Kidney (tissue), 14 donors: ENCODE results near the gene ATP11A. TPM values are rescaled to one million over a fixed set of nuclear protein-coding genes. Genes with fewer than 3 reads are reported as not detected.
A peak's percentile ranks its signal among the peaks of the same experiment; 100 is the strongest.

Experiments
- DNase-seq, 5 donors: peaks; one replicate each; pipeline ENCODE4 v3.0.0-alpha.2; 2013 to 2020
- FAIRE-seq: peaks from 2 replicates; lab custom pipeline; 2012; peaks lifted over from hg19 to GRCh38; lab: Jason Lieb, UNC
- H3K27ac ChIP-seq, 2 donors: one replicate each; pipeline ENCODE4 v1.7.0; 2013; ENCODE audit warnings: low read depth in 2 of 2, low read length in 2 of 2, inconsistent platforms in 1 of 2
- H3K27me3 ChIP-seq: one replicate; pipeline ENCODE4 v1.7.1; 2013; ENCODE audit warnings: low read length, inconsistent platforms; ENCODE audit not compliant: control insufficient read depth, insufficient read depth
- H3K36me3 ChIP-seq, 3 donors: one replicate each; pipeline versions ENCODE4 v1.7.0 to v1.7.1; 2013; ENCODE audit warnings: low read length in 3 of 3, control low read depth in 1 of 3, inconsistent platforms in 1 of 3; ENCODE audit not compliant: insufficient read depth in 3 of 3, control insufficient read depth in 2 of 3
- H3K4me1 ChIP-seq, 3 donors: one replicate each; pipeline versions ENCODE4 v1.7.0 to v1.7.1; 2013; ENCODE audit warnings: low read length in 3 of 3, inconsistent platforms in 1 of 3, low read depth in 1 of 3; ENCODE audit not compliant: control insufficient read depth in 2 of 3, insufficient read depth in 2 of 3
- H3K4me3 ChIP-seq, 3 donors: one replicate each; pipeline versions ENCODE4 v1.7.0 to v1.8.1; 2013; ENCODE audit warnings: low read length in 3 of 3, control low read depth in 1 of 3, inconsistent platforms in 1 of 3
- H3K9ac ChIP-seq, 3 donors: one replicate each; pipeline versions ENCODE4 v1.7.0 to v1.7.1; 2013; ENCODE audit warnings: low read length in 3 of 3, control low read depth in 1 of 3, inconsistent platforms in 1 of 3
- H3K9me3 ChIP-seq, 3 donors: one replicate each; pipeline versions ENCODE4 v1.7.0 to v1.7.1; 2013; ENCODE audit warnings: low read length in 3 of 3, control low read depth in 1 of 3, inconsistent platforms in 1 of 3; ENCODE audit not compliant: control insufficient read depth in 2 of 3, insufficient read depth in 1 of 3
- intact Hi-C: fragments of 100-400 bp; cut with DNase I; formaldehyde crosslinking; loops from one replicate; pipeline ENCODE4 v1.11.1; 2022
- polyA plus RNA-seq: library from polyadenylated mRNA; stranded (reverse); fragments of 350-450 nt; fragmentation: Illumina TruSeq; extraction: RNeasy Lipid Tissue Mini Kit (QIAGEN cat#74804); gene quantifications from one replicate; pipeline ENCODE4 v1.2.3, GENCODE V29; 2014; ENCODE audit warnings: low read depth, low replicate concordance; ENCODE audit not compliant: insufficient read depth
- total RNA-seq: library from RNA; stranded (reverse); fragmentation: NEBNext Ultra II Directional; extraction: Animal tissue kit (Norgen Biotek cat#: 25700); gene quantifications from one replicate; pipeline ENCODE4 v1.2.1, GENCODE V29; 2021
- TF ChIP-seq, protein P1 (sequence below): IDR thresholded peaks from 3 replicates; pipeline ENCODE4 v1.5.1; 2012; ENCODE audit warnings: mild to moderate bottlenecking, moderate library complexity, borderline replicate concordance; ENCODE audit not compliant: insufficient read depth; ENCODE audit errors: extremely low read depth
- donor health status: control.
- donor health status: control.
- donor health status: control.
- donor health status: control.
- donor health status: control.
- donor health status: DM: yes; HTN: yes; CAD: no.
- donor health status: Normal renal cell carcinoma (clear cell type).

Gene ATP11A
- total and polyA plus RNA-seq, 2 donors from 2014 or later, result 4.9 to 212 TPM

DNA sequence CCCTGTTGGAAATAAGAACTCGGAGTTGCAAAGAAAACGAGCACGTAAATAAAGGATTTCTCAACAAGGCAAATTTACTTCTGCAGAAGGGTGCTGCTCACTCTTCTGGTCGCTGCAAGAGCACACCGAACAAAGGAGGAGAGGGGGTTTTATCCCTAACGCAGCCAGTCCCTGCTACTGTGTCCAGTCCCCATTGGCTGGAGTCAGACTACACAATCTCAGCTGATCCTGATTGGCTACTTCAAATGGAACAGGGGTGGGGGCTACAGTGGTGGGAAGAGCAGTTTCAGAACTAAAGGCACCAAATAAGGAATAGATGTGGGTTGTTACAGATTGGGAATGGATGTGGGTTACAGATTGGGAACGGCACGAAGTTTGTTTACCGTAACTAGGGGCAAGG, 215.2 kb downstream of the ATP11A start:
- FAIRE-seq (no peak), DNase-seq (no peak)
- H3K4me3 ChIP-seq, result no peak overlapping the region
- no peak overlapping the region for H3K9ac ChIP-seq
- no peaks in the 10 kb centered on the region for H3K9me3 ChIP-seq
- peaks cover 0 to 10% (median 2%) of the 10 kb centered on the region in 3 donors for H3K36me3 ChIP-seq
- H3K27me3 ChIP-seq, result no peaks in the 10 kb centered on the region
- TF ChIP-seq, protein P1, sequence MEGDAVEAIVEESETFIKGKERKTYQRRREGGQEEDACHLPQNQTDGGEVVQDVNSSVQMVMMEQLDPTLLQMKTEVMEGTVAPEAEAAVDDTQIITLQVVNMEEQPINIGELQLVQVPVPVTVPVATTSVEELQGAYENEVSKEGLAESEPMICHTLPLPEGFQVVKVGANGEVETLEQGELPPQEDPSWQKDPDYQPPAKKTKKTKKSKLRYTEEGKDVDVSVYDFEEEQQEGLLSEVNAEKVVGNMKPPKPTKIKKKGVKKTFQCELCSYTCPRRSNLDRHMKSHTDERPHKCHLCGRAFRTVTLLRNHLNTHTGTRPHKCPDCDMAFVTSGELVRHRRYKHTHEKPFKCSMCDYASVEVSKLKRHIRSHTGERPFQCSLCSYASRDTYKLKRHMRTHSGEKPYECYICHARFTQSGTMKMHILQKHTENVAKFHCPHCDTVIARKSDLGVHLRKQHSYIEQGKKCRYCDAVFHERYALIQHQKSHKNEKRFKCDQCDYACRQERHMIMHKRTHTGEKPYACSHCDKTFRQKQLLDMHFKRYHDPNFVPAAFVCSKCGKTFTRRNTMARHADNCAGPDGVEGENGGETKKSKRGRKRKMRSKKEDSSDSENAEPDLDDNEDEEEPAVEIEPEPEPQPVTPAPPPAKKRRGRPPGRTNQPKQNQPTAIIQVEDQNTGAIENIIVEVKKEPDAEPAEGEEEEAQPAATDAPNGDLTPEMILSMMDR, result no peak
- intact Hi-C loops, result no loop called here
- no peak overlapping the region for H3K27ac ChIP-seq
- H3K4me1 ChIP-seq, result peaks cover 0 to 54% (median 33%) of the 10 kb centered on the region in 3 donors

DNA sequence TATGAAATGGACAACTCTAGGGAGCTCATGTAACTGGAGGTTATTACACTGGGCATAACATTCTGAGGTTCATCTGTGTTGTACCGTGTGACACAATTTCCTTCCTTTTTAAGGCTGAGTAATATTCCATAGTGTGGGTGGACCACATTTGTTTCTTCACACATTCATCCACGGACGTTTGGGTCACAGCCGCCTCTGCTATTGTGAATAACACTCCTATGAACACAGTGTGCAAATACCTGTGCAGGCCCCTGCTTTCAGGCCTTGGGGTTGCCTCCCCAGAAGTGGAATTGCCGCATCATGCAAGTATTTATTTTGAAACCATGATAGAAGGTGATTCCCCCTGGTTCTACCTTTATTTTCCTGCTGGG, 215.8 kb downstream of the ATP11A start:
- intact Hi-C loops, result no loop called here

DNA sequence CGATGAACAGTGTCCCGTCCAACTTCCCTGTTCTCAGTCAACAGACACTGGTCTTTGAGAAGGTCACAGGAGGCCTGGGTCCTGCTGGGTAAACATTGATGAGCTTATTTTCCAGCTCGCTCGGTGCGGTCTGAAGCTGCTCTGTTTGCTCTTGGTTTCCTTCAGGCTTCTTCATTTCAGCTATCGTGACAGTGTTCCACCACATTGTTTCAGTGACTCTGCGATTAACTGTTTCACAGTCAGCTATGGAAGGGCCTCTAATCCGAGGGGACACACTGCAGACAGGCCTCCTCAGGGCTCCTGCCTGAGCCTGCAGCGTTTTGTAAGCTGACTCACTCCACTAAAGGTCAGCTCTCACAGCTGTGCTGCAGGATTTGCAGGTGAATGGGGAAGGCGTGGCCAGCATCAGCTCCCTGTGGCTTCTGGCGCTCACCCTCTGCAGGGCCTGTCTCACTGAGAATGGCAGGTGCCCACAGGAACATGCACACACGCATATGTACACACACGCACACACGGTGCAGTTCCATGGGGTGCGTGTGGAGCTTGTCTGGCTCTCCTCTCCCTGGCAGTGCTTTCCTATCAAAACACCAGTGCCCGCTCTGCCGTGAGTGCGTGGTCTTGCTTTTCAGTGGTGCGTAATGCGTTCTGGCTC, 216.3 kb downstream of the ATP11A start:
- Histone ChIP-seq H3K9ac (no peak overlapping the region), H3K27ac (peak overlapping the region; percentile 23 to 51), H3K27me3 (no peaks in the 10 kb centered on the region), H3K4me3 (no peak overlapping the region), H3K4me1 (peaks cover 0 to 58% (median 30%) of the 10 kb centered on the region in 3 donors), H3K9me3 (no peaks in the 10 kb centered on the region), H3K36me3 (peaks cover 0 to 10% (median 2%) of the 10 kb centered on the region in 3 donors)
- intact Hi-C loops, result no loop called here
- TF ChIP-seq, protein P1, result no peak
- FAIRE-seq (no peak), DNase-seq (no peak)

More for the DNA sequence above, 215.8 kb downstream of the ATP11A start:
- H3K9me3 ChIP-seq, result no peaks in the 10 kb centered on the region
- H3K27me3 ChIP-seq, result no peaks in the 10 kb centered on the region
- peaks cover 0 to 10% (median 2%) of the 10 kb centered on the region in 3 donors for H3K36me3 ChIP-seq
- peaks cover 0 to 58% (median 33%) of the 10 kb centered on the region in 3 donors for H3K4me1 ChIP-seq
- no peak overlapping the region for H3K27ac ChIP-seq
- DNase-seq (no peak), FAIRE-seq (no peak)
- TF ChIP-seq, protein P1, result no peak
- H3K9ac ChIP-seq, result no peak overlapping the region
- H3K4me3 ChIP-seq, result no peak overlapping the region
